H1 (cell line): Measurements from ENCODE around the gene FRMPD1. TPM values are rescaled to one million over a fixed set of nuclear protein-coding genes. Genes with fewer than 3 reads are reported as not detected.

Experiments
- CTCF ChIA-PET: fragments of 300-600 bp; sonication (Branson Sonifier 250); formaldehyde crosslinking; loops from one replicate; lab custom pipeline; 2021; ENCODE audit not compliant: partially characterized antibody; lab: Charles Lee
- POLR2A ChIA-PET: fragments of 300-600 bp; sonication (Branson Sonifier 250); formaldehyde crosslinking; loops from one replicate; lab custom pipeline; 2021; ENCODE audit warnings: inconsistent platforms; ENCODE audit not compliant: partially characterized antibody; lab: Charles Lee
- DNase-seq, 2 experiments: peaks; one replicate each; pipeline versions ENCODE4 v3.0.0 to v3.0.0-alpha.2; 2010 to 2022; ENCODE audit warnings: low spot score in 2 of 2, low read depth in 1 of 2, mixed read lengths in 1 of 2
- FAIRE-seq: peaks from 2 replicates; lab custom pipeline; 2011; peaks lifted over from hg19 to GRCh38; lab: Jason Lieb, UNC
- H2AFZ ChIP-seq: 2 replicates; pipeline ENCODE4 v1.8.1; 2012; ENCODE audit warnings: low read length, inconsistent platforms
- H2AK5ac ChIP-seq: 2 replicates; pipeline ENCODE4 v1.6.1; 2013; ENCODE audit warnings: low read depth, low read length
- H2BK120ac ChIP-seq: replicated peaks from 2 replicates; pipeline ENCODE3; 2013; ENCODE audit warnings: low read depth, low read length, inconsistent platforms
- H2BK12ac ChIP-seq: 2 replicates; pipeline ENCODE4 v1.6.1; 2013; ENCODE audit warnings: low read depth, low read length
- H2BK15ac ChIP-seq: 2 replicates; pipeline ENCODE4 v1.6.1; 2013; ENCODE audit warnings: low read length
- H2BK20ac ChIP-seq: 2 replicates; pipeline ENCODE4 v1.6.1; 2013; ENCODE audit warnings: low read length
- H2BK5ac ChIP-seq: 2 replicates; pipeline ENCODE4 v1.6.1; 2013; ENCODE audit warnings: low read depth, low read length
- H3K14ac ChIP-seq: 2 replicates; pipeline ENCODE4 v1.6.1; 2013; ENCODE audit warnings: inconsistent platforms; ENCODE audit not compliant: insufficient read length
- H3K18ac ChIP-seq: 2 replicates; pipeline ENCODE4 v1.6.1; 2013; ENCODE audit warnings: low read length; ENCODE audit errors: extremely low read depth
- H3K23ac ChIP-seq: 2 replicates; pipeline ENCODE4 v1.6.1; 2013; ENCODE audit warnings: inconsistent platforms; ENCODE audit not compliant: insufficient read length
- H3K23me2 ChIP-seq: 2 replicates; pipeline ENCODE4 v1.6.1; 2013; ENCODE audit warnings: low read depth, low read length
- H3K27ac ChIP-seq: 2 replicates; pipeline ENCODE4 v1.6.1; 2011; ENCODE audit warnings: low read depth, low read length, inconsistent platforms
- H3K27me3 ChIP-seq, 4 experiments: replicated peaks in 1 of 4; 1 replicate in 1 of 4; 2 replicates in 3 of 4; pipeline versions ENCODE4 v1.6.1 to v1.8.1; 2011 to 2013; ENCODE audit warnings: low read length in 3 of 4, mild to moderate bottlenecking in 3 of 4, inconsistent platforms in 2 of 4, mixed read lengths in 2 of 4, moderate library complexity in 1 of 4; ENCODE audit not compliant: control insufficient read depth in 3 of 4, insufficient read depth in 3 of 4; ENCODE audit errors: extremely low read depth in 1 of 4
- H3K36me3 ChIP-seq, 4 experiments: 2 replicates each; pipeline versions ENCODE4 v1.6.1 to v1.8.1; 2011 to 2013; ENCODE audit warnings: mild to moderate bottlenecking in 4 of 4, low read length in 3 of 4, moderate library complexity in 2 of 4, control low read depth in 1 of 4, inconsistent platforms in 1 of 4; ENCODE audit not compliant: insufficient read depth in 4 of 4, control insufficient read depth in 2 of 4
- H3K4ac ChIP-seq: replicated peaks from 2 replicates; pipeline ENCODE3; 2013; ENCODE audit warnings: low read length, low read depth, mixed read lengths, inconsistent platforms; ENCODE audit not compliant: insufficient read length
- H3K4me1 ChIP-seq, 4 experiments: replicated peaks in 1 of 4; 1 replicate in 1 of 4; 2 replicates in 3 of 4; pipeline versions ENCODE4 v1.6.1 to v1.8.1; 2011 to 2013; ENCODE audit warnings: low read length in 3 of 4, inconsistent platforms in 2 of 4, mixed read lengths in 1 of 4; ENCODE audit not compliant: insufficient read depth in 4 of 4, control insufficient read depth in 3 of 4
- H3K4me2 ChIP-seq, 2 experiments: 2 replicates each; pipeline versions ENCODE4 v1.6.1 to v1.8.1; 2011 to 2013; ENCODE audit warnings: low read depth in 2 of 2, low read length in 2 of 2, control low read depth in 1 of 2, inconsistent platforms in 1 of 2, mild to moderate bottlenecking in 1 of 2; ENCODE audit not compliant: insufficient read depth in 1 of 2
- H3K4me3 ChIP-seq, 4 experiments: fragments of 200-600, 300-600 bp in 1 of 4; sonication (generic), shearing (Covaris generic), sonication (Bioruptor Twin) in 1 of 4; 2 replicates each; pipeline versions ENCODE4 v1.5.1 to v1.8.1; 2011 to 2016; ENCODE audit warnings: low read length in 4 of 4, low read depth in 3 of 4, control low read depth in 2 of 4, inconsistent platforms in 2 of 4, mild to moderate bottlenecking in 2 of 4, mixed read lengths in 1 of 4, moderate library complexity in 1 of 4; ENCODE audit not compliant: insufficient read depth in 2 of 4; ENCODE audit errors: extremely low read depth in 1 of 4
- H3K56ac ChIP-seq: replicated peaks from 2 replicates; pipeline ENCODE3; 2013; ENCODE audit warnings: low read depth, mild to moderate bottlenecking, mixed read lengths, low read length, inconsistent platforms; ENCODE audit not compliant: insufficient read length
- H3K79me1 ChIP-seq: 2 replicates; pipeline ENCODE4 v1.6.1; 2013; ENCODE audit warnings: low read depth, low read length, control low read depth
- H3K79me2 ChIP-seq, 2 experiments: 2 replicates each; pipeline versions ENCODE4 v1.6.1 to v1.8.1; 2012 to 2013; ENCODE audit warnings: low read length in 2 of 2, mild to moderate bottlenecking in 2 of 2, inconsistent platforms in 1 of 2; ENCODE audit not compliant: insufficient read depth in 2 of 2, control insufficient read depth in 1 of 2
- H3K9ac ChIP-seq, 4 experiments: replicated peaks in 1 of 4; 1 replicate in 1 of 4; 2 replicates in 3 of 4; pipeline versions ENCODE4 v1.6.1 to v1.8.1; 2011 to 2013; ENCODE audit warnings: low read depth in 3 of 4, low read length in 3 of 4, control low read depth in 2 of 4, mild to moderate bottlenecking in 2 of 4, moderate library complexity in 2 of 4, inconsistent platforms in 1 of 4; ENCODE audit errors: extremely low read depth in 1 of 4
- H3K9me3 ChIP-seq, 2 experiments: 2 replicates each; pipeline versions ENCODE4 v1.6.1 to v1.8.1; 2012 to 2013; ENCODE audit warnings: mild to moderate bottlenecking in 2 of 2, moderate library complexity in 2 of 2, control low read depth in 1 of 2, inconsistent platforms in 1 of 2, low read depth in 1 of 2, low read length in 1 of 2, mixed read lengths in 1 of 2; ENCODE audit not compliant: insufficient read depth in 2 of 2
- H4K20me1 ChIP-seq, 2 experiments: replicated peaks in 1 of 2; 2 replicates each; pipeline versions ENCODE3 to v1.8.1; 2011 to 2013; ENCODE audit warnings: inconsistent platforms in 2 of 2, low read length in 2 of 2, mild to moderate bottlenecking in 1 of 2; ENCODE audit not compliant: insufficient read depth in 2 of 2, control insufficient read depth in 1 of 2
- H4K5ac ChIP-seq: 2 replicates; pipeline ENCODE4 v1.6.1; 2013; ENCODE audit warnings: low read length, low read depth, mixed read lengths, inconsistent platforms; ENCODE audit not compliant: insufficient read length
- H4K8ac ChIP-seq: 2 replicates; pipeline ENCODE4 v1.8.0; 2013; ENCODE audit warnings: mild to moderate bottlenecking, moderate library complexity, low read length, inconsistent platforms; ENCODE audit not compliant: insufficient read depth; ENCODE audit errors: extremely low read depth
- H4K91ac ChIP-seq: replicated peaks from 2 replicates; pipeline ENCODE3; 2013; ENCODE audit warnings: low read length, mixed read lengths, inconsistent platforms; ENCODE audit not compliant: insufficient read length
- BCL11A ChIP-seq, 2 experiments: IDR thresholded peaks; one replicate each; pipeline ENCODE4 v1.6.1; 2011; ENCODE audit warnings: low read depth in 2 of 2, low read length in 2 of 2, mild to moderate bottlenecking in 2 of 2
- EP300 ChIP-seq, 2 experiments: IDR thresholded peaks; 1 replicate in 1 of 2; 2 replicates in 1 of 2; pipeline ENCODE4 v1.6.1; 2011 to 2012; ENCODE audit warnings: low read depth in 2 of 2, low read length in 2 of 2, mild to moderate bottlenecking in 2 of 2, borderline replicate concordance in 1 of 2, inconsistent platforms in 1 of 2, moderate library complexity in 1 of 2
- WGBS, 2 experiments: shearing (Covaris generic) in 1 of 2; methylation state at CpG; one replicate each; pipeline versions ENCODE4 v1.1.6 to v1.1.7; 2013 to 2015; ENCODE audit warnings: low lambda C conversion rate in 2 of 2, mixed read lengths in 2 of 2, inconsistent platforms in 1 of 2, low coverage in 1 of 2, missing lambda C conversion rate in 1 of 2; ENCODE audit not compliant: insufficient replicate concordance in 2 of 2, insufficient coverage in 1 of 2, insufficient read length in 1 of 2; ENCODE audit errors: extremely low coverage in 1 of 2, missing lambda C conversion rate in 1 of 2; 5-methylcytosine and 5-hydroxymethylcytosine counted together
- polyA plus RNA-seq, 7 experiments: library from polyadenylated mRNA; depleted of rRNA in 3 of 7; stranded (reverse) in 5 of 7; unstranded in 2 of 7; fragments of >200 nt in 5 of 7; fragments of 200-250 nt in 2 of 7; gene quantifications; 1 replicate in 5 of 7; 2 replicates in 1 of 7; 4 replicates in 1 of 7; pipeline versions ENCODE4 v1.2.1 to v1.2.3, GENCODE V29; 2011 to 2013; ENCODE audit warnings: missing spikeins in 2 of 7, mixed read lengths in 2 of 7
- total RNA-seq: library from RNA; stranded (reverse); fragmentation: NEBNext Ultra II Directional; extraction: Animal tissue kit (Norgen Biotek cat#: 25700); gene quantifications from 2 replicates; pipeline ENCODE4 v1.2.1, GENCODE V29; 2021

FRMPD1 gene
- total and polyA plus RNA-seq, 2 of the 8 experiments (the other 6 are each of a cell fraction or from before 2014, with no cell fraction given), result 0.27 to 0.32 TPM

DNA sequence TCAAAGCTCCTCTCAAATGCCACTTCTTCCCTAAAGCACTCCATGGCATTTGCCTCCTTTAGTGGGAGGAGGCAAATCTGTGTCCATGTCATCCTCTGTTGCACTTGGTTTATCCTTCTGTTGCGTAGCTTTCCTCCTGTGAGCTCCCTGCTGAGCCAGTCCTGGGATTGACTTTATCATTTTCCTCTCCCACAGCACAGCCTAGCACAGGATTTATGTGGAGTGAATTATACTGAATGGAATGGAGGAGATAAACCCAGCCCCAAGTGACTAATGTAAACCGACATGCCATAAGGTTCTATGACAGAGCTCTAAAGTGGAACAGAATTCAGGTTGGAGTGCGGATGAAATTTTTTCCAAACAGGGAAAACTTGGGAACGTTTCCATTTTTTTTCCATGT, 31.9 kb upstream of the FRMPD1 start:
- Histone ChIP-seq H3K9me3 (no peaks in the 10 kb centered on the region), H3K56ac (no peak overlapping the region), H4K5ac (no peak overlapping the region), H3K18ac (no peak overlapping the region), H2BK20ac (no peak overlapping the region), H3K27ac (no peak overlapping the region), H3K36me3 (no peaks in the 10 kb centered on the region), H2BK12ac (no peak overlapping the region), H3K27me3 (no peaks in the 10 kb centered on the region), H2AK5ac (no peak overlapping the region), H2BK5ac (no peak overlapping the region), H3K4me2 (no peak overlapping the region), H3K79me1 (no peaks in the 10 kb centered on the region), H3K23ac (no peak overlapping the region), H4K20me1 (no peaks in the 10 kb centered on the region), H3K4me1 (peaks cover 0 to 3% (median under 1%) of the 10 kb centered on the region in 4 experiments; a peak in 3 of 7 replicates), H2AFZ (no peak overlapping the region), H3K14ac (no peak overlapping the region), H4K91ac (no peak overlapping the region), H3K79me2 (no peaks in the 10 kb centered on the region; a peak in 1 of 4 replicates), H3K4me3 (no peak overlapping the region), H3K9ac (no peak overlapping the region), H2BK15ac (no peak overlapping the region), H4K8ac (no peak overlapping the region), H3K23me2 (no peaks in the 10 kb centered on the region), H2BK120ac (no peak overlapping the region), H3K4ac (no peak overlapping the region)
- ChIA-PET CTCF (no interaction called here), POLR2A (interaction anchor here (1.0 to 1.4 kb wide), 2 partner anchors 11 kb away, joined by 3 to 4 read pairs; no protein-coding TSS in a partner anchor)
- no peak for TF ChIP-seq BCL11A (IDR thresholded peaks at IDR 0.05; ENCODE audit: low read depth in 2 of 2, low read length in 2 of 2)
- no peak for TF ChIP-seq EP300 (IDR thresholded peaks at IDR 0.05; ENCODE audit: borderline replicate concordance in 1 of 2, low read depth in 2 of 2, low read length in 2 of 2)
- DNase-seq (no peak), FAIRE-seq (no peak)
- WGBS, 2 experiments, result 85% methylated on average over 4 of the region's 4 CpGs; no CpG with 5 or more reads in 1 of the 2 experiments
